AG10803 (cell line): ENCODE data around the gene ISL2.

ENCODE experiments used
- DNase-seq: peaks from one replicate; pipeline ENCODE4 v3.0.0; 2010; ENCODE audit warnings: low read depth
- H3K4me3 ChIP-seq: 2 replicates; pipeline ENCODE4 v1.5.1; 2011; ENCODE audit warnings: mild to moderate bottlenecking, low read length, control low read depth
- CTCF ChIP-seq: conservative IDR thresholded peaks from 2 replicates; pipeline ENCODE4 v1.5.1; 2011; ENCODE audit warnings: mild to moderate bottlenecking, low read length, control low read depth, inconsistent platforms

Gene ISL2

GRCh38 chr15:76320012-76320411 lies 16.6 kb upstream of the ISL2 start:
- no peak for DNase-seq
- no peak overlapping the region for H3K4me3 ChIP-seq
- no peak for TF ChIP-seq CTCF

- no peak for DNase-seq
- TF ChIP-seq CTCF, result no peak
- H3K4me3 ChIP-seq, result no peak overlapping the region
Observed at GRCh38 chr15:76321171-76321570, 15.4 kb upstream of the ISL2 start.

- TF ChIP-seq CTCF, result no peak
- DNase-seq, result no peak
- H3K4me3 ChIP-seq, result no peak overlapping the region
Observed at GRCh38 chr15:76321602-76322001, 15.0 kb upstream of the ISL2 start.

- DNase-seq, result no peak
- H3K4me3 ChIP-seq, result no peak overlapping the region
- no peak for TF ChIP-seq CTCF
Observed at GRCh38 chr15:76324066-76324465, 12.5 kb upstream of the ISL2 start.

DNA sequence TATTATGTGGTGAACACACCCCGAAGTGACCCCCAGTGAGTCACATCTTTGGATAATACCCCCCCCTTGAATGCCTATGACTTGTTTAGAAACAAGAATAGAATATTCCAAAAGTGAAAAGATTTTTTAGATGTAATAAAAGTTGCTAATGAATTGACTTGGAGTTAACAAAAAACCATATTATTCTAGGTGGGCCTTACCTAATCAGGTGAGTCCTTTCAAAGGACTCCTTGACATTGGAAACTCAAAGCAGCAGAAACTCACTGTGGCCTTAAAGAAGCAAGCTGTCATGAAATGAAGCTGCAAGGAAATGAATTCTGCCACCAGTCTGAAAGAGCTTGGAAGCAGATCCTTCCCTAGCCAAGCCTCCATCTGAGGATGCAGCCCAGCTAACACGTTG lies 10.9 kb upstream of the ISL2 start:
- no peak overlapping the region for H3K4me3 ChIP-seq
- no peak for TF ChIP-seq CTCF
- no peak for DNase-seq

- no peak for DNase-seq
- TF ChIP-seq CTCF, result no peak
- no peak overlapping the region for H3K4me3 ChIP-seq
Observed at GRCh38 chr15:76327191-76328105, 9.1 kb upstream of the ISL2 start.

GRCh38 chr15:76328106-76328696 lies 8.4 kb upstream of the ISL2 start:
- TF ChIP-seq CTCF, result no peak
- DNase-seq, result no peak
- H3K4me3 ChIP-seq, result no peak overlapping the region
